Upper lobe of left lung (tissue), 6 donors: ENCODE data around the gene KLHDC10. TPM values are rescaled to one million over a fixed set of nuclear protein-coding genes. Genes with fewer than 3 reads are reported as not detected.

Source experiments
- ATAC-seq, 2 donors: fragments of 200-7000 bp; cut with Tn5 transposase; one replicate each; pipeline ENCODE4 v1.9.1; 2022; ENCODE audit warnings: mild to moderate bottlenecking in 2 of 2, moderate library complexity in 2 of 2; ENCODE audit not compliant: low FRiP score in 2 of 2
- DNase-seq, 2 donors: peaks; one replicate each; pipeline ENCODE4 v3.0.0-alpha.2; 2019 to 2020
- H3K27ac ChIP-seq, 4 donors: fragments of 200-600 bp; sonication (generic); one replicate each; pipeline ENCODE4 v1.5.1; 2016 to 2019
- H3K27me3 ChIP-seq, 4 donors: fragments of 200-600 bp; sonication (generic); one replicate each; pipeline ENCODE4 v1.5.1; 2017 to 2019
- H3K36me3 ChIP-seq, 4 donors: fragments of 200-600 bp; sonication (generic); one replicate each; pipeline ENCODE4 v1.5.1; 2016 to 2019
- H3K4me1 ChIP-seq, 4 donors: fragments of 200-600 bp; sonication (generic); one replicate each; pipeline ENCODE4 v1.5.1; 2018 to 2019
- H3K4me3 ChIP-seq, 4 donors: fragments of 200-600 bp; sonication (generic); one replicate each; pipeline ENCODE4 v1.5.1; 2017 to 2019; ENCODE audit warnings: mild to moderate bottlenecking in 2 of 4, moderate library complexity in 1 of 4
- H3K9me3 ChIP-seq, 4 donors: fragments of 200-600 bp; sonication (generic); one replicate each; pipeline ENCODE4 v1.5.1; 2018 to 2019
- CTCF ChIP-seq, 6 experiments: fragments of 450-650 bp in 4 of 6; fragments of 200-600 bp in 2 of 6; sonication (generic) in 2 of 6; IDR thresholded peaks; one replicate each; pipeline ENCODE4 v1.5.1; 2016 to 2019; ENCODE audit warnings: antibody characterized with exemption in 6 of 6
- EP300 ChIP-seq, 4 donors: sonication (generic); formaldehyde crosslinking; IDR thresholded peaks; one replicate each; pipeline ENCODE4 v1.5.1; 2017; ENCODE audit warnings: antibody characterized with exemption in 4 of 4, control low read depth in 2 of 4
- POLR2A ChIP-seq, 4 donors: fragments of 450-650 bp; IDR thresholded peaks; one replicate each; pipeline ENCODE4 v1.5.1; 2016 to 2017; ENCODE audit warnings: antibody characterized with exemption in 4 of 4, mild to moderate bottlenecking in 2 of 4
- POLR2AphosphoS5 ChIP-seq, 2 donors: sonication (generic); formaldehyde crosslinking; IDR thresholded peaks; one replicate each; pipeline ENCODE4 v1.5.1; 2017; ENCODE audit warnings: antibody characterized with exemption in 2 of 2
- WGBS, 2 donors: methylation state at CpG; one replicate each; pipeline ENCODE4 v1.1.5; 2017 to 2018; 5-methylcytosine and 5-hydroxymethylcytosine counted together
- total RNA-seq, 6 donors: library from RNA; depleted of rRNA in 4 of 6; stranded (reverse); fragments of >200 nt in 4 of 6; gene quantifications; one replicate each; pipeline versions ENCODE4 v1.1.0 to v1.2.1, GENCODE V29; 2016 to 2021
- donor health status: DM: no; HTN: no; CAD: no; lungs with moderate emphysema.
- donor health status: DM: no; HTN: yes; CAD: no; lungs with severe emphysema.

KLHDC10 gene
- total RNA-seq, 6 donors from 2014 or later = 8.8 to 33.9 (median 25.3) TPM

GRCh38 chr7:130140551-130141160 is 70.3 kb downstream of the KLHDC10 start:
- Histone ChIP-seq H3K4me3 (peak overlapping the region in 3 of 4 donors; percentile 32 to 65 (median 49)), H3K4me1 (peaks cover 3 to 58% (median 35%) of the 10 kb centered on the region in 4 donors), H3K36me3 (peaks cover 0 to 20% (median 2%) of the 10 kb centered on the region in 4 donors), H3K27me3 (no peaks in the 10 kb centered on the region), H3K9me3 (no peaks in the 10 kb centered on the region), H3K27ac (peak overlapping the region; percentile 58 to 92 (median 74))
- TF ChIP-seq EP300 (IDR thresholded peaks at IDR 0.05) = no peak
- no peak for TF ChIP-seq POLR2AphosphoS5 (IDR thresholded peaks at IDR 0.05)
- no peak for TF ChIP-seq POLR2A (IDR thresholded peaks at IDR 0.05)
- TF ChIP-seq CTCF (IDR thresholded peaks at IDR 0.05) = no peak
- peak in 1 of 2 donors; percentile 21 for ATAC-seq
- 82 to 85% methylated on average over 20 to 26 of the region's 47 CpGs for WGBS, 2 donors
- DNase-seq = peak in 1 of 2 donors; percentile 84

- H3K9me3 ChIP-seq = no peaks in the 10 kb centered on the region
- DNase-seq (peak; percentile 77 to 86), ATAC-seq (peak; percentile 85 to 87)
- WGBS, 2 donors = 14 to 17% methylated on average over 16 to 25 of the region's 39 CpGs
- H3K4me1 ChIP-seq = peaks cover 3 to 61% (median 35%) of the 10 kb centered on the region in 4 donors
- H3K27ac ChIP-seq = peak overlapping the region; percentile 66 to 92 (median 75)
- TF ChIP-seq POLR2A (IDR thresholded peaks at IDR 0.05) (peak in 1 of 4 donors; percentile 62), POLR2AphosphoS5 (IDR thresholded peaks at IDR 0.05) (no peak), CTCF (IDR thresholded peaks at IDR 0.05) (no peak), EP300 (IDR thresholded peaks at IDR 0.05) (peak in 1 of 4 donors; percentile 9)
- H3K27me3 ChIP-seq = no peaks in the 10 kb centered on the region
- peak overlapping the region in 3 of 4 donors; percentile 32 to 65 (median 49) for H3K4me3 ChIP-seq
- H3K36me3 ChIP-seq = peaks cover 0 to 13% (median 0%) of the 10 kb centered on the region in 4 donors
Observed at GRCh38 chr7:130141161-130141883, 71.0 kb downstream of the KLHDC10 start.

- Histone ChIP-seq H3K4me3 (peak overlapping the region in 3 of 4 donors; percentile 32 to 65 (median 49)), H3K36me3 (peaks cover 0 to 11% (median 0%) of the 10 kb centered on the region in 4 donors), H3K27ac (peak overlapping the region; percentile 66 to 92 (median 75)), H3K27me3 (no peaks in the 10 kb centered on the region), H3K4me1 (peaks cover 3 to 66% (median 35%) of the 10 kb centered on the region in 4 donors), H3K9me3 (no peaks in the 10 kb centered on the region)
- WGBS, 2 donors = 66 to 68% methylated on average over 13 to 17 of the region's 17 CpGs
- ATAC-seq (peak in 1 of 2 donors; percentile 5), DNase-seq (peak in 1 of 2 donors; percentile 72)
- TF ChIP-seq POLR2AphosphoS5 (IDR thresholded peaks at IDR 0.05) = no peak
- no peak for TF ChIP-seq EP300 (IDR thresholded peaks at IDR 0.05)
- no peak for TF ChIP-seq CTCF (IDR thresholded peaks at IDR 0.05)
- TF ChIP-seq POLR2A (IDR thresholded peaks at IDR 0.05) = no peak
Observed at GRCh38 chr7:130141884-130142653, 71.7 kb downstream of the KLHDC10 start.

- H3K36me3 ChIP-seq = peaks cover 0 to 11% (median 0%) of the 10 kb centered on the region in 4 donors
- peak overlapping the region in 1 of 4 donors; percentile 49 for H3K4me3 ChIP-seq
- no peak for ATAC-seq
- peaks cover 3 to 66% (median 35%) of the 10 kb centered on the region in 4 donors for H3K4me1 ChIP-seq
- DNase-seq = no peak
- peak overlapping the region; percentile 66 to 92 (median 75) for H3K27ac ChIP-seq
- 85 to 96% methylated on average over 11 to 14 of the region's 14 CpGs for WGBS, 2 donors
- H3K27me3 ChIP-seq = no peaks in the 10 kb centered on the region
- TF ChIP-seq CTCF (IDR thresholded peaks at IDR 0.05) (no peak), POLR2A (IDR thresholded peaks at IDR 0.05) (no peak), EP300 (IDR thresholded peaks at IDR 0.05) (no peak), POLR2AphosphoS5 (IDR thresholded peaks at IDR 0.05) (no peak)
- no peaks in the 10 kb centered on the region for H3K9me3 ChIP-seq
Observed at GRCh38 chr7:130142654-130143333, 72.5 kb downstream of the KLHDC10 start.
